ENCODE results near the gene TENM3.

Gene TENM3

GRCh38 chr4:182801636-182802035 is 558.4 kb downstream of the TENM3 start (continued):
- TF ChIP-seq SCRT1 (tag by site-specific recombination; IDR thresholded peaks at IDR 0.05; ENCODE audit: borderline replicate concordance) (no peak), ZNF510 (tag by site-specific recombination; IDR thresholded peaks at IDR 0.05; ENCODE audit: insufficient replicate concordance) (no peak), ZNF26 (tag by site-specific recombination; IDR thresholded peaks at IDR 0.05) (no peak), ZNF639 (tag by site-specific recombination; IDR thresholded peaks at IDR 0.05) (no peak)

- POLR2A ChIA-PET: no interaction called here
- TF ChIP-seq ZNF335 (tag by site-specific recombination; conservative IDR thresholded peaks at IDR 0.05) (no peak), ZNF621 (tag by site-specific recombination; IDR thresholded peaks at IDR 0.05) (no peak), ZEB2 (tag by site-specific recombination; IDR thresholded peaks at IDR 0.05) (no peak), ZXDB (tag by site-specific recombination; IDR thresholded peaks at IDR 0.05) (no peak), AEBP2 (tag by site-specific recombination; IDR thresholded peaks at IDR 0.05; ENCODE audit: borderline replicate concordance) (no peak)
These were observed 559.4 kb downstream of the TENM3 start for GRCh38 chr4:182802621-182803020.

GRCh38 chr4:182803235-182803634 is 560.0 kb downstream of the TENM3 start:
- Histone ChIP-seq H3K4me3 (ENCODE audit: low read depth, low read length) (no peak overlapping the region), H3K36me3 (ENCODE audit: control insufficient read depth in 2 of 2, insufficient read depth in 1 of 2, low read length in 2 of 2) (peaks cover 0 to 23% of the 10 kb centered on the region in 2 experiments; a peak in 1 of 3 replicates), H3K9me3 (ENCODE audit: control insufficient read depth, insufficient read depth, low read depth, low read length) (no peaks in the 10 kb centered on the region), H3K4me1 (ENCODE audit: control insufficient read depth, insufficient read depth, low read length) (no peaks in the 10 kb centered on the region), H3K27ac (ENCODE audit: extremely low read depth, low read depth, low read length) (no peak overlapping the region)
- ChIA-PET POLR2A (no interaction called here), CTCF (no interaction called here)
- TF ChIP-seq ZNF623 (tag by site-specific recombination; IDR thresholded peaks at IDR 0.05): no peak
- no peak for TF ChIP-seq ZNF76 (tag by site-specific recombination; IDR thresholded peaks at IDR 0.05; ENCODE audit: borderline replicate concordance, low read depth)
- no peak for TF ChIP-seq ZNF19 (tag by site-specific recombination; IDR thresholded peaks at IDR 0.05; ENCODE audit: low read depth)
- no peak for TF ChIP-seq ZNF660 (tag by site-specific recombination; IDR thresholded peaks at IDR 0.05)
- no peak for TF ChIP-seq ZNF792 (tag by site-specific recombination; IDR thresholded peaks at IDR 0.05)
- no peak for TF ChIP-seq ZNF292 (tag by site-specific recombination; IDR thresholded peaks at IDR 0.05; ENCODE audit: borderline replicate concordance, low read depth)
- no peak for TF ChIP-seq ZNF239 (tag by site-specific recombination; IDR thresholded peaks at IDR 0.05)
- no peak for TF ChIP-seq ZNF214 (tag by site-specific recombination; IDR thresholded peaks at IDR 0.05; ENCODE audit: borderline replicate concordance)
- no peak for TF ChIP-seq ATF2 (tag by site-specific recombination; IDR thresholded peaks at IDR 0.05; ENCODE audit: low read depth)
- no peak for TF ChIP-seq BCL11A (tag by site-specific recombination; IDR thresholded peaks at IDR 0.05; ENCODE audit: low read depth)
- no peak for TF ChIP-seq ZNF600 (tag by site-specific recombination; IDR thresholded peaks at IDR 0.05)
- TF ChIP-seq ZBTB8A (tag by site-specific recombination; IDR thresholded peaks at IDR 0.05): no peak
- TF ChIP-seq ZSCAN18 (tag by site-specific recombination; IDR thresholded peaks at IDR 0.05): no peak
- TF ChIP-seq, protein P1, sequence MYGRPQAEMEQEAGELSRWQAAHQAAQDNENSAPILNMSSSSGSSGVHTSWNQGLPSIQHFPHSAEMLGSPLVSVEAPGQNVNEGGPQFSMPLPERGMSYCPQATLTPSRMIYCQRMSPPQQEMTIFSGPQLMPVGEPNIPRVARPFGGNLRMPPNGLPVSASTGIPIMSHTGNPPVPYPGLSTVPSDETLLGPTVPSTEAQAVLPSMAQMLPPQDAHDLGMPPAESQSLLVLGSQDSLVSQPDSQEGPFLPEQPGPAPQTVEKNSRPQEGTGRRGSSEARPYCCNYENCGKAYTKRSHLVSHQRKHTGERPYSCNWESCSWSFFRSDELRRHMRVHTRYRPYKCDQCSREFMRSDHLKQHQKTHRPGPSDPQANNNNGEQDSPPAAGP (tag by site-specific recombination; IDR thresholded peaks at IDR 0.05): no peak
- TF ChIP-seq YY1 (tag by site-specific recombination; IDR thresholded peaks at IDR 0.05): no peak
- TF ChIP-seq ZEB2 (tag by site-specific recombination; IDR thresholded peaks at IDR 0.05): no peak
- TF ChIP-seq ZNF274 (IDR thresholded peaks at IDR 0.05; ENCODE audit: low read length): no peak
- TF ChIP-seq ZNF274 (tag by site-specific recombination; IDR thresholded peaks at IDR 0.05; ENCODE audit: borderline replicate concordance): no peak

More at GRCh38 chr4:182802621-182803020, 559.4 kb downstream of the TENM3 start:
- no peaks in the 10 kb centered on the region for H3K4me1 ChIP-seq (ENCODE audit: control insufficient read depth, insufficient read depth, low read length)
- H3K36me3 ChIP-seq (ENCODE audit: control insufficient read depth in 2 of 2, insufficient read depth in 1 of 2, low read length in 2 of 2): peaks cover 0 to 27% of the 10 kb centered on the region in 2 experiments; a peak in 1 of 3 replicates
- H3K27ac ChIP-seq (ENCODE audit: extremely low read depth, low read depth, low read length): no peak overlapping the region
- CTCF ChIA-PET: no interaction called here
- no peaks in the 10 kb centered on the region for H3K9me3 ChIP-seq (ENCODE audit: control insufficient read depth, insufficient read depth, low read depth, low read length)
- no peak overlapping the region for H3K4me3 ChIP-seq (ENCODE audit: low read depth, low read length)
